Ammon's horn (tissue), 1 donor: ENCODE measurements around the gene TLK1.

Experiments used
- DNase-seq: peaks from one replicate; pipeline ENCODE4 v3.0.0-alpha.2; 2016; ENCODE audit warnings: low spot score

The TLK1 gene

DNA sequence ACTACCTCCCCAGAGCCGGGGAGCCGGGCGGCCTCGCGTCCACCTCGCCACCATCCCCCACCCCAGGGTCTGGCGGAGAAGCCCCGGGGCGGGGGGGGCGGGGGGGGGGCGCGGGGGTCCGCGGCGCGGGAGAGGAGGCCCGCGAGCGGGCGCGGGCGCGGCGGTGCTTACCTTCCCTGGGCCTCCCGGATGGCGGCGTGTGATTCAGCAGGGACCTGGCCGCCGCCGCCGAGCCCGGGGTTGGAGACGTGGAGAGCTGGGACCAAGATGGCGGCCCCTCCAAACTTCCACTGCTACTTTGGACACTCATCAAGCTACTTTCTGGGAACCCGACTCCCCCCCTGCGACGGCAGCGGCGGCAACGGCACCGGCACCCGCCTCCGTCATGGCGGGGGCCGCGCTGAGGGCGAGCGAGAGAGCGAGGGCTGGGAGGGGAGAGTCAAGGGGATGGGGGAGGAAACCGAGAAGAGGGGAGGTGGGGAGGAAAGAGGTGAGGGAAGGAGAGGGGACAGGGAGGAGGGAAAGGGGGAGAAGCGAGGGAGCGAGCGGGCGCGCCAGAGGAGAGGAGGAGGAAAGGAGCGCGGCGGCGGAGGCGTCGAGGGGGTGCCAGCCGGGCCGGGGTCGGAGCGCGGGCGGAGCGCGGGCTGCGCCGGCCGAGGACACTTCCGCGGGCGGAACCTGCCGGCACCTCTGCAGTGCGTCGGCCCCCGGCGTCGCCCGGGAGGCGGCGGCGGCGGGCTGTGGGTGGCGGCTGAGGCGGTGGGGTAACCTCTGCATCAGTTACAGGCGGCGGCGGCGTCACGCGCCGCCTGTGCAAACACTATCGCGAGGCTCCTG lies at the start of gene TLK1:
Gene TLK1 (minus strand): TSS at position 775 of the 837 bp plus-strand sequence. CDS start 465 bp downstream, at position 310.
- DNase-seq: peak; percentile 40

DNA sequence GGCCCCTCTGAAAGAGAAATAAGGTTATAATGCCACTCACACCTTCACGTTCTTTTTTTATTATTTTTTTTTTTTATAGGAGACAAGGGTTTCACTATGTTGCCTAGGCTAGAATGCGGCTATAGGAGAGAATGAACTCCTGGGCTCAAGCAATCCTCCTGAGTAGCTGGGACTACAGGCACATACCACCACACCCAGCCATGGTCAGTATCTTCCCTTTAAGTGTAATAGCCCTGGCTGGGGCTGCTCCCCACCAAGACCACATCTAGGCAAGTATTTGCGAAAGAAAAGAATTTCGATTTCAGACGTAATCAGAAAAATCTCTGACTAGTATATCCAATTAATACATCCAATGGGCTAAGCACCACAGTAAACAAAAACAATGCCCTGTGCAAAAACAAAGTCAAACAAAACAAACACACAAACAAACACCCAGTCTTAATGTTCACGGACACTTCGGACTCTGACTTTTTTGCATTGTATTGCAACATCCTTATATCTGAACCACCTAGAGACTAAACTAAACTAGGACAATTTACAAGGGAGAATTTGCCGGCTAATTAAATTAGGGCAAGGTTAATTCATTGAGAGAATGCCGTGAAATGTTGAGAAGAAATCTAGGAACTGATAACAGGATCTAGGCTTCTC lies 49.6 kb upstream of the TLK1 start:
- DNase-seq: no peak

DNA sequence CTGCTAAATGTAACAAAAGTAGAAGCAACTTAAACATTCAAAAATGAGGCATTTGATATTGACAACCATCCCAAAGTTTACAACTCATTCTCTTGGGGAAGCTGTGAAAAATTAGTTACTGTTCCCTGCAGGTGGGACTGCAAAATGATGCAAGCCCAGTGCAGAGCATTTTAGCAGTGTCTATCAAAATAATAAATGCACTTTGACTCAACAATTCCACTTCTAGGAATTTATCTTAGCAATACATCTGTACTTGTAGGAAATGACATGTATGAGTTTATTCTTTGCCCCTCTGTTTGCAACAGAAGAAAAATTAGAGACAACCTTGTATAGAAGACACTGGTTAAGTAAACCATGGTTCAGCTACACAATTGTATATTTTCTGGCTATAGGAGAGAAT lies 48.0 kb upstream of the TLK1 start:
- no peak for DNase-seq

DNA sequence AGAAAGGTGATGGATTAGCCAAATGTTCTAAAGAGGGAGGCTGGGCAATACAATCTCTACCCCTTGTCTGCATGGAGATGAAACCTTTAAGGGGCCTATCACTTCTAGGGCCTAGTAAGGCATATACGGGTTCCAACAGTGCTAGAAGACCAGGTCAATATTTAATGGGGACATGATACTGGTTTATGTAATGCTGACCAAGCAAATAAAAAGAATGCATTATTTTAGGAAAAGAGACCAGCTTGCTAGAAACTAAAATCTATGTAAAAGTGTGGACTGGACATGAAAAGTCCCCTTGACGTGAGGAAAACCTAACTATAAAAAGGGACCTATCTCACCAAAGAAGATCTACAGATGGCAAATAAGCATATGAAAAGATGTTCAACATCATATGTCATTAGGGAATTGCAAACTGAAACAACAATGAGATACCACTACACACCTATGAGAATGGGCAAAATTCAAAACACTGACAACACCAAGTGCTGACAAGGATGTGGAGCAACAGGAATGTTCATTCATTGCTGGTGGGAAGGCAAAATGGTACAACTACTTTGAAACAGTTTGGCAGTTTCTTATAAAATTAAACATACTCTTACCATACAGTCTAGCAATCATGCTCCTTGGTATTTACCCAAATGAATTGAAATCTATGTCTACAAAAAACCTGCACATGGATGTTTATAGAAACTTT lies 45.9 kb upstream of the TLK1 start:
- DNase-seq: no peak

DNA sequence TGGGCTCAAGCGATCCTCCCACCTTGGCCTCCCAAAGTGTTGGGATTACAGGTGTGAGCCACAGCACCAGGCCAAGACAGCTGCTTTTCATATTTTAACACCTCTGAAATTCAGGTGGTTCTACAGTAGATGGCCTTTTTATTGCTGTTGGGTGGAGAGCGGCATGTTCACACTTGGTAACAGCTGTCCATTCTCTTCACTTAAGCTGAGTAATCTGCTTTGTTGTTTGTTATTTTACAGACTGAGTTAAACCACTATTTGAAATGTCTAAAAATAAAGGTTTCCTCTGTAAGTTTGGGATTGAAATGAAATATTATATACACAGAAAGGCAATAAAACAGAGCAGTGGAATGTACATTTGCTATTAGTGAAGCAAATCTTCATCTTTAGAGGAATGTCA lies 44.9 kb upstream of the TLK1 start:
- no peak for DNase-seq

DNA sequence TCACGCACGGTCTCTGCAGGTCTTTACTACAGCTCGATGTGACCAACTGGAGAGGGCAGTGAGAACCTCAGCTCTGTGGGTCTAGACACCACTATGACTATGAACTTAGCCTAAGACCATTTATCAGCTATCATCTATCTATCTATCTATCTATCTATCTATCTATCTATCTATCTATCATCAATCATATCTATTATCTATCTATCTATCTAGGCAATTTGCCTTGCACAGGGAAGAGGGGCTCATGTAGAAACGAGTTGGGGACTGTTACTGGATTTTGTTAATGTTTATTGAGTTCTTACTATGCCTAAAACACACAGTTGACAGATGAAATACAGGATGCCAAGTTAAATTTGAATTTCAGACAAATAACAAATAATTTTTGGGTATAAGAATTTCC lies 41.1 kb upstream of the TLK1 start:
- DNase-seq: no peak

DNA sequence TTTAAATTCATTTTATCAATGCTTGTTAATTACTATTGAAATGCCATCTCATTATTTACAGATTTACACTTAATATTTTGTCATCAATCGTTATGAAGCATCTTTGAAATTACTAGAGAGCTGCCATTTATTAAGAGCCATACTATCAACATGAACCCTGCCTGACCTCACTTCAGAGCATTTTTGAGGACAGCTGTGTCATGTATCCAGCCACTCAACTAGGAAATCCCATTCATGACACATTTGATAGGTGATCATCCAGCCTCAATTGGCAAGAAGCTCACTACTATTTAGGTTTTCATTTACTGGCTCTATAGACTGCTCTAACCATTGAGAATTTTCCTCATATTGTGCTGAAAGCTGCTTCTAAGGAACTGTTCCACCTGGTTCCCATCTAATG lies 40.6 kb upstream of the TLK1 start:
- DNase-seq: no peak

DNA sequence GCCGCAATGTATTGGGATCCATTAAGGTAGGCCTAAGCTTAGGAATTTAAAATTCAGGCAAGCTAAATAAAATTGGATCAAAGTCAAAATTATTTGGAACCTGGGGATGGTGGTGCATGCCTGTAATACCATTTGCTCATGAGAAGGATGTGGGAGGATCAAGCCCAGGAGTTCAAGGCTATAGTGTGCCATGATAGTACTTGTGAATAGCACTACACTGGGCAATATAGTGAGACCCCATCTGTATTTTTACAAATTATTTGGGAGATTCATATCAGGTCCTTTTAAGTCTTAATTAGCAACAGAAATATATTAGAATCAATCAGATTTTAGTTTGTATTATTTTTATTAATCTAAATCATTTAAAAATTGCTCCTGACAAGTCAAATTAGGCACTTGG lies 39.8 kb upstream of the TLK1 start:
- DNase-seq: no peak

DNA sequence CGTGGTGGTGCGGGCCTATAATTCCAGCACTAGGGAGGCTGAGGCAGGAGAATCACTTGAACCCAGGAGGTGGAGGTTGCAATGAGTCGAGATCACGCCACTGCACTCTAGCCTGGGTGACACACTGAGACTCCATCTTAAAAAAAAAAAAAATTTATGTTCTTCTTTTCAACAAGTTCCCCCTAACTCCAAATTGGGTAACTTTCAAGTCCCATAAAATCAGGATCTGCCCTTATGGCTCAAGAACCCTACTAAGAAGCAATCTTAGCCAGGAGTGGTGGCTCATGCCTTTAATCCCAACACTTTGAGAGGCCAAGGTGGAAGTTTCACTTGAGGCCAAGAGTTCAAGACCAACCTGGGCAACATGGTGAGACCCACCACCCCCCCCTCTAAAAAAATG lies 30.3 kb upstream of the TLK1 start:
- DNase-seq: no peak

DNA sequence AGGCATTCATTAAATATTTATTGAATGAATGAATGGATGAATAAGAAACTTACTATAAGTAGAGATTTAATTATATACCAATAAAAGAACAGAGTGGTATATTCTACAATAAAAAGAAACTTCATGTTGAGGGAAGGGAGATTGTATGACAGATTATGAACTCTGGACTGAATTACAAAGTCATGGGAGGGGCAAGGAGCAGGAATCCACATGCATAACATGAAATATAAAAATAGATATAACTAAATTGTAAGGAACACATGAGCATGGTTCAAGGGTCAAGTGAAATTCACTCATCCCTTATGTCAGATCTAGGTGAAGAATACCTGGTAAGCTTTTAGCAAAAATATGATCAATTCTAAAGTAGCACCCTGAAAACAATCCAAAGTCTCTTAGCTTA lies 27.1 kb upstream of the TLK1 start:
- DNase-seq: no peak

DNA sequence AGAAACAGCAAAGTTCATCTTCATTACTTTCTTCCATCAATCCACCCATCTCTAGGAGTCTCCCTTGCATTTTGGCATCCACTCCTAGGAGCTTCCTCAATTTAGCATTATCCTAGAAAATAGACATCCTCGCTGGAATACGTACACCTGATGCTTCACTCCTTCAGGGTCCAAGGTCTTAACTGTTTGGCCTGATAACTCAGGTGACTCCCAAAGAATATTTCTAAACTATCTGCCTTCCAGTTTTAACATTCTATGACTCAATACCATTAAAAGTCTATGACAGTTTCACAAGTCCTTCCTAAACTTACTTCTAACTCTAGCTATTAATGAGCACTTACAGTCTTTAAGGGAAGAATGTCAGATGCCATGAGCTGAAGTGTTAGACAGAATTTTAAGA lies 26.5 kb upstream of the TLK1 start:
- no peak for DNase-seq

DNA sequence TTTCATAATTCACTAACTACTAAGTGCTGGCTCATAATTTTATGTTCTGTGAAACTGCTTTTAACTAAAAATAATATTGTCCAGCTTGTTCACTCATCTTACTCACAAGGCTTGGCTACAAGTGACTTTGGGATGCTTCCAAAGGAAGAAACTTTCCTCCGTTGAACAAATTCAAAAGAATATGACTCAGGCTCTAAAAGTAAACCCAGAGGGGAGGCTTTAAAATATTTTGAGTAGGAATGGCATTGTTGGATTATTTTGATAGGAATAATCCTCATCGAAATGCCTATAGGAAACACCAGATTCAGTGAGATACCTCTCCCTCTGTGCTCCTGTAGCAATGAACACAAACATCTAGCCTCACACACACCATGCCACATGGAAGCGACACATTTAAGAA lies 25.2 kb upstream of the TLK1 start:
- DNase-seq: no peak

DNA sequence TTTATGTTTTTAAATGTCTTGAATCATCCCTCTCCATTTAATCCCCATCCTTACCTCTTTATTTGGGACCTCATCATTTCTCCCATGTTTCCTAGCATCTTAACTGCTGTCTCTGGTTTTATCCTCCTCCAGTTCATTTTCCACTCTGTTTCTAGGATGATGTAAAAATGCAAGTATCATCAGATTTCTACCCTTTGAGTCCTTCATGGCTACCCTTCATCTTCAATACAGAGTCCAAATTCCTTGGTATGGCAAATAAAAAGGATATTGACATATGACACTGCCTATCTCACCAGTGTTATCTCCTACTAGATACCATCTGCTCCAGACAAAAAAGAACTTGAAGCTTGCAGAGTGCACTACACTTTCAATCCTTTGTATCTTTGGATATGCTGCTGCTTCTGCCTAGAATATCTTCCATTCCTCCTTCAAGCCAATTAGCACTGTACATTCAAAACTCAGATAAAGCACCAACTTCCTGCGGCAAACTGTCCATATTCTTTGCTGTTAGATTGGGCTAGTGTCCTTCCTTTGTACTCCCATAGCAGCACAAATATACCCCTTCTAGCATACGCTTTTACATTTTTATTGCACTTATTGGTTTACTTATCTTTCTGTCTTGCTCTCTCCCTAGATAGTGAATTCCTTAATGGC lies 24.6 kb upstream of the TLK1 start:
- no peak for DNase-seq

DNA sequence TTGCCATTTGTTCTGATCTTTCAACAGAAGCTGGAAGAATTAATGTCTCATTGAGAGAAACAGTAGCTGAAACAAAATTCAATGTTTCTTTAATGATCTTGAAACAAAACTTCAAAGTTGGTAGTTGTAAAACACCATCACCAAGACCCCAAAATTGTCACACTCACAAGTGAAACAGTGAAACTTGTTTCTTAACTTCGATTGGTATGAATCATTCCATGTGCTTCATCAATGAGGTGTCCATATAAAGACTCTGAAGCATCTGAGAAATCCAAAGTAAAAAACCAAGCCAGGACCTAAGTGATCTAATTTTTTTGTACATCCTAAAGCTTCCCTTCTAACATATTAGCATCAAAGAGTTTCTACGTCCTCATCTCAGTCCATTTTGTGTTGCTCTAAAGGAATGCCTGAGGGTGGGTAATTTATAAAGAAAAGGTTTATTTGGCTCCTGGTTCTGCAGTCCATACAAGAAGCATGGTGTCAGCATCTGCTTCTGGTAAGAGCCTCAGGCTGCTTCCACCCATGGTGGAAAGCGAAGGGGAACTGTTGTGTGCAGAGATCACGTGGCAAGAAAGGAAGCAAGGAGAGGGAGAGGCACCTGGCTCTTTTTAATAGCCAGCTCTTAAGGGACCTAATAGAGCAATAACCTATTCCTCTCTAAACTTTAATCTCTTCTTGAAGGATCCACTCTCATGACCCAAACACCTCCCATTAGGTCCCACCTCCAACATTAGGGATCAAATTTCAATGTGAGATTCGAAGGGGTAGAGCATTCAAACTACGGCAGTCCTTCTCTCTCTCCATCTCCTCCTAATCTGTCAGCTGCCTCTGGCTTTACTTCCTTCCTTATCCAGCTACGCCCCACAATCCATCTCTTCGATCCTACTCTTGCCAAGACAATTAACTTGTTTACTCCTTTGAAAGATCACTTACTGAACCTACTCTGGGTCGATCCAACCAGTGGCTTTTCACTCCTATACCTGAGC lies 20.7 kb upstream of the TLK1 start:
- no peak for DNase-seq

DNA sequence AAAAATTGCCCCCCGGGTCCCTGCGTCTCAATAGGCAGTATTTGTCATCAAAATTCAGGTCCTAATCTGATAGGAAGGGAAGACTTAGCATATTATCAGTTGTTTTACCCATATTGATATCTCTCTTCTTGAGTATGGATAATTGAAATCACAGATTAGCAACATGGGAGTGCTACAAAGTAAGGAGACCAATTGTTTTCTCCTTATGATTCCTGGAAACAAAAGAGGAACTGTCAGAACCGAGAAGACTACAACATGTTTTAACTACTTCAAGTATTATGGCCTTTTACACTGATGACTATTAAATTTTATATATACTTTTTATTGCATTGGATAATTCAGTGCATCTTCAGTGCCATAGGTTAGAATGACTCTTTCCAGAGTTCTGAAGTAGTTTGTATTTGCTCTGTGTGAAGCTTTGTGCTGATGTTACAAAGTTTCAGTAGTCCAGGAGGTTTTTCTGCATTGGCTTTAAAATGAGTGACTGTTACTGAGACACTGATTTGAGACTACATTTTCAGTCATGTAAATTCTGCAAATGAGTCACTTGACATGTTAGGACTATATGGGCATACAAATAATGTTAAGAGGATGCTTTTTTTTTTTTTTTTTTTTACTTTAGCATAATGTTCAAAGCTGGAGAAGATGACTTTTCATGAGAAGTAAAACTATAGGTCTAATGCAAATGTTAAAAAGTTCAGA lies 19.7 kb upstream of the TLK1 start:
- DNase-seq: no peak

DNA sequence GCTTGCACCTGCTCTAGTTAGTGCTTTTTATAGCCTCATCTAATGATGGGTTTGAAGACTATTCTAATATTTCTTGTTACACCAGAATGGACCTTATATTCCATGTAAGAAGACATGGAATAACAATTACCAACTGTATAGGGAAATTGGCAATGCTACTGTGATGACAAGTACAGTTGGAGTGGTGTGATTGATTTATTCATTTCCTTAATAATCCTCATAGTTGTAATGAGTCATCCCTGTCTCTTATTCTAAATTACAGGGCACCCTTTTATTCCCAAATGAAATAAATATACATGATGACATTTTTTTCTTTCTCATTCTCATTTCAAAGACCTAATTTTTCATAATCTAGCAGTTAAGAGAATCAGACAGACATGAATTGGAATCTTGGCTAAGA lies 18.3 kb upstream of the TLK1 start:
- no peak for DNase-seq

DNA sequence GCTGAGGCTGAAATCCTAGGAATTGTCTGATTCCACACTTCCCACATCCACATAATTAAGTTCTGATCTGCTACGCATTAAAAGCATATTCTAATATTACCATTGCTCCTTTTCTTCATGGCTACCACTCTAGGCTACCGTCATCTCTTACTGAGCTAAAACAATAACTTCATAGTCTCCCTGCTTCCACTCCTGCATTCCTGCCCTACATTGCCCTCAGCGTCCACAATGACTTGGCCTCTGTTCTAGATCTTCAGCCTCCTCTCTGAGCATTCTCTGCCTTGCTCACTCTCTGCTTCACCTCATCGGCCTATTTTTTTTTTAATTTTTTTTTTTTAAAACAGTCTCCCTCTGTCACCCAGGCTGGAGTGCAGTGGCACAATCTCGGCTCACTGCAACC lies 15.8 kb upstream of the TLK1 start:
- no peak for DNase-seq

DNA sequence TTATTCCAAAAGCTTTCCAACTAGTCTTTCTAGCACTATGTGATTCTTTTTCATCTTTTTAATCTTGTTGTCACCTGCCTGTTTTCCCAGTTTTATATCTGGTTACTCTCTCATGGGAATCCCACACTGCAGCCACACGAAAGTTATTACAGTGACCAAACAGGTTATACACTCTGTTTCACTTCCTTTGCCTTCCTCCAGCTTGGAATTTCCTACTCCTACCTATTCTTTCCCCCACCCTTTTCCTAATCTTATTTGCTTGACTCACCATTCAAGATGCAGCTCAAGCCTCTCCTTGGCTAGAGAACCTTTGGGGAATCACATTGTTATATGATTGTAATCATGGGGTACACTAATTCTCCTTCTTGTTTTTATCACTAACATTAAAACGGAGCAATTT lies 13.4 kb upstream of the TLK1 start:
- DNase-seq: no peak

DNA sequence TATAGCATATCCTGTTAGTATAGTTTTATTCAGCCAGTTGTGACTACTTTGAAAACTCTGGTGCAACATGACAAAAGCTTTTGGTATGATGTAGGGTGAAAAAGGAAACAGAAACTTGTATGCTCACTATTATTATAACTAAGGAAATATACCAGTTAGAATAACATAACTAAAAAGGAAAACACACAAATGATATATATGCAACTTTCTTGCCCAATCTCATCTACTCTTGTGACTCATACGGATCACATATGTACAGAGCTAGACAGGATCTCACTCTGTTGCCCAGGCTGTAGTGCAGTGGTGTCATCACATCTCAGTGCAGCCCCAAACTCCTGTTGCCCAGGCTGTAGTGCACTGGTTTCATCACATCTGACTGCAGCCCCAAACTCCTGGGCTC lies 12.4 kb upstream of the TLK1 start:
- no peak for DNase-seq

DNA sequence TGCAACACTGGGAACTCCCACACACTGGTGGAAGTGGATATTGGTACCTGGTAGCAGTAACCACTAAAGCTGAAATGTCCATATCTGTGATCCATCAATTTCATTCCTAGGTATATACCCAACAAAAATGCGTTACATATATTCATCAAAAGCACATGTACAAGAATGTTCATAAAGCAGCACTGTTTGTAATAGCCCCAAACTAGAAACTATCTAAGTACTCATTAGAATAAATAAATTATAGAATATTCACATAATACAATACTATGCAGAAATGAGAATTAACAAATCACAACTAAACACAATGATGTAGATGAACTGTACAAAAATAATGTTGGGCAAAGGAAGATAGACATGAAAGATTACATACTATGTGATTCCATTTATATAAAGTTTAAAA lies 11.1 kb upstream of the TLK1 start:
- DNase-seq: no peak

DNA sequence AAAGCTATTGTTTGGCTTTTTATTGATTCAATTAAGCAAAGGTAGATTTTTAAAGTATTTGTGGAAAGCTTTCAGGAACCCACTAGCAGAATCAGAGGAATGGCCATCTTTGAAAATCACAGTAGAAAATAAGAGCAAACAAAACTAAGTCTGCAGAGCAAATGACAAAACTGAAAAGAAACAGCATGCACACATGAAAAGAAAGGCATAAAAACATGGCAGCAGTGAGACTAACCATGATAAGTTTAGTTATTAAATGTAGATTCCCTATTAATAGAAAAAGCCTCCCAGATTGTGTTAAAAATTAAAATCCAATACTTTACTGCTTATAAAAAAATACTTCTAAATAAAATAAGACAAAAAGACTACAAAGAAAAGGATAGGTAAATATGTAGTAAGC lies 9.1 kb upstream of the TLK1 start:
- no peak for DNase-seq
